Muscle layer of colon (tissue), 2 donors: ENCODE data around the gene COL4A1.
"Not testable (repeated sequence)": the region's sequence is repeated elsewhere in the genome, so short reads cannot be mapped to it uniquely, and the experiment has no call there.

ENCODE experiments used
- H3K27ac ChIP-seq: one replicate; pipeline ENCODE4 v1.7.0; 2013; ENCODE audit warnings: low read depth, mild to moderate bottlenecking, low read length, moderate library complexity
- H3K27me3 ChIP-seq, 2 donors: one replicate each; pipeline ENCODE4 v1.7.0; 2013; ENCODE audit warnings: low read length in 2 of 2, mild to moderate bottlenecking in 2 of 2; ENCODE audit not compliant: insufficient read depth in 2 of 2, control insufficient read depth in 1 of 2
- H3K36me3 ChIP-seq: one replicate; pipeline ENCODE4 v1.7.0; 2013; ENCODE audit warnings: mild to moderate bottlenecking, low read length; ENCODE audit not compliant: insufficient read depth
- H3K4me1 ChIP-seq: one replicate; pipeline ENCODE4 v1.7.0; 2013; ENCODE audit warnings: mild to moderate bottlenecking, low read length; ENCODE audit not compliant: insufficient read depth
- H3K4me3 ChIP-seq, 2 donors: one replicate each; pipeline ENCODE4 v1.7.0; 2013; ENCODE audit warnings: low read length in 2 of 2, low read depth in 1 of 2, mild to moderate bottlenecking in 1 of 2, moderate library complexity in 1 of 2
- H3K9ac ChIP-seq: one replicate; pipeline ENCODE4 v1.7.0; 2013; ENCODE audit warnings: low read length
- H3K9me3 ChIP-seq: one replicate; pipeline ENCODE4 v1.7.0; 2013; ENCODE audit warnings: mild to moderate bottlenecking, low read length
- donor health status: abdominal sarcoma.
- donor health status: Adenocarcinoma of cecum.

Gene COL4A1

DNA sequence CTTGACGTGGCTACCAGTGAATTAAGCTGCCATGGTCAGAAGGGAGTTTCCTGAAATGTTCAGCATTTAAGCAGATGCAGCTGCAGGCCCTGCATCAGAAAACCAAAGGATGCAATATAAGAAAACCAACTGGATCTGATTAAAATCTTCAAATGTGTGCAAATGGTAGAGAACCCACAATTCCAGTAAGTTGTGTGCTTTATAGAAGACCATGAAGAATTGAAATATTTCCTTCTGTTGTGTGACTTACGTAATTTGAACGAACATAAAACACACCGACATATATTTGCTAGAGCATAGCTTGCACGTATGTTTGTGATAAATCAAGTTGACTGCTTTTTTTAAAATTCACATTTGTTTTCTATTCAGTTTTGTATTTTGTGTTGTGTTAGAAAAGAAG is 191.4 kb downstream of the COL4A1 start:
- Histone ChIP-seq H3K9ac (no peak overlapping the region), H3K27ac (no peak overlapping the region), H3K9me3 (no peaks in the 10 kb centered on the region), H3K4me3 (no peak overlapping the region), H3K27me3 (peaks cover 0 to 7% of the 10 kb centered on the region in 2 donors), H3K4me1 (no peaks in the 10 kb centered on the region), H3K36me3 (no peaks in the 10 kb centered on the region)

DNA sequence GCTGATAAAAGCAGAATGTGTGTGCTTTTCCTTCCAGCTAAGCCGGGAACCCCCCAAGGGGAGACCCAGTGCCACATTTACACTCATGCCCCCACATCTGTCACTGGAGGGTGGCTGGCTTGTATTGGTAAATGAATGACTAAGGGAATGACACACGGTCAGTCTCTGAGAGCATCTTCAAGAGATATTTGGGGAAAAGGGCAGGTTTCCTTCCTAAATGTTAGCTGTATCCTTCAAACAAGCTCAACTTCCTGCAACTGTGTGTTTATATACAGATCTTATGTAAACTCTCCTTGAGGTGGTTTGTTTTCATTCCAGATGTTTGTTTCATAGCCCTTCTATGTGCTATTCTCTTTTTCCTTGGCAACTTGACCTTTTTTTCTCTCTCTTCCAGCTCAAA is 192.6 kb downstream of the COL4A1 start:
- no peaks in the 10 kb centered on the region for H3K9me3 ChIP-seq
- no peak overlapping the region for H3K27ac ChIP-seq
- no peak overlapping the region for H3K4me3 ChIP-seq
- peaks cover 9% of the 10 kb centered on the region for H3K4me1 ChIP-seq
- H3K36me3 ChIP-seq, result no peaks in the 10 kb centered on the region
- H3K9ac ChIP-seq, result no peak overlapping the region
- peaks cover 0 to 7% of the 10 kb centered on the region in 2 donors for H3K27me3 ChIP-seq

DNA sequence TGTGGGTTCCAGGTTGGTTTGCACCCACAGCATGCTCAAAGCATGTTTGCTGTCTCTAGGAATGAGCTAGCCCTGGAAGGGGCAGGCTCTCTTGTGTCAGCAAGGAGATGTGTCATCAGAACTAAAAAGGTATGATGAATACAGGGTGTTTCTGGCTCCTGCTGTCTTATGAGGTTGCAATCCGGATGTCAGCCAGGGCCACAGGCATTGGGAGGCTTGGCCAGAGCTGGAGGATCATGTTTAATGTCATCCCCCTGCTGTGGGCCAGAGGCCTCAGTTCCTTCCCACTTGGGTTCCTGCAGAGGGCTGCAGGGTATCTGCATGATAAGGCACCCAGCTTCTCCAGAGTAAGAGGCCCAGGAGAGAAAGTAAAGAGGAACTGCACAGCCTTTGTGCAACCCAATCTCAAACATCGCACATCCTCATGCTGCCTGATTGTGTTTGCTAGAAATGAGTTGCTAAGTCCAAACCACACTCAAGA is 193.6 kb downstream of the COL4A1 start:
- Histone ChIP-seq H3K9me3 (no peaks in the 10 kb centered on the region), H3K9ac (no peak overlapping the region), H3K27me3 (peaks cover 0 to 7% of the 10 kb centered on the region in 2 donors), H3K27ac (no peak overlapping the region), H3K4me1 (peaks cover 14% of the 10 kb centered on the region), H3K36me3 (no peaks in the 10 kb centered on the region), H3K4me3 (no peak overlapping the region)

DNA sequence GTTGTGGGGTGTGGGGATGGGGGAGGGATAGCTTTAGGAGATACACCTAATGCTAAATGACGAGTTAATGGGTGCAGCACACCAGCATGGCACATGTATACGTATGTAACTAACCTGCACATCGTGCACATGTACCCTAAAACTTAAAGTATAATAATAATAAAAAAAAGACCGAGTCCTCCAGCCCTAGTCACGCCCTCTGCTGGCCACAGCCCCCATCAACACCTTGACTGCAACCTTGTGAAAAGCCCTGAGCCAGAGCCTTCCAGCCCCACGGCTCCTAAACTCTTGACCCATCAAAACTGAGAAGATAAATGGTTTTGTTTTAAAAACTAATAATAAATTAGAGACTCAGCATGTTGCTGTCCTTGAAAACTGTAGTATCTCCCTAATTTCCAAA is 194.6 kb downstream of the COL4A1 start:
- H3K9me3 ChIP-seq, H3K9ac ChIP-seq, H3K27me3 ChIP-seq, H3K27ac ChIP-seq, H3K4me3 ChIP-seq, H3K36me3 ChIP-seq: not testable (repeated sequence)
- H3K4me1 ChIP-seq, result peaks cover 17% of the 10 kb centered on the region

DNA sequence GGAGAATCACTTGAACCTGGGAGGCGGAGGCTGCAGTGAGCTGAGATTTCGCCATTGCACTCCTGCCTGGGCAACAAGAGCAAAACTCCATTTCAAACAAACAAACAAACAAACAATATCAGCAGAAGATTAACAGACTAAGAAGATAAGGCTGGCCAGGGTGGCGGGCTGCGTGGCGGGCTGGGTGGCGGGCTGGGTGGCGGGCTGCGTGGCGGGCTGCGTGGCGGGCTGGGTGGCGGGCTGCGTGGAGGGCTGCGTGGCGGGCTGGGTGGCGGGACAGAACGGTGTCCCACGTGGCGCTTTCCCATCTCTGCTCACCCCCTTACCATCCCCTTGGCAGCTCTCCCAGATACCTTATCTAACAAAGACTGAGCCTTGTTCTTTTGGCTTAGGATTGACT is 196.2 kb downstream of the COL4A1 start:
- H3K9ac ChIP-seq, result no peak overlapping the region
- no peaks in the 10 kb centered on the region for H3K36me3 ChIP-seq
- H3K27me3 ChIP-seq, result no peaks in the 10 kb centered on the region
- peaks cover 30% of the 10 kb centered on the region for H3K4me1 ChIP-seq
- no peak overlapping the region for H3K27ac ChIP-seq
- H3K4me3 ChIP-seq, result no peak overlapping the region
- no peaks in the 10 kb centered on the region for H3K9me3 ChIP-seq

DNA sequence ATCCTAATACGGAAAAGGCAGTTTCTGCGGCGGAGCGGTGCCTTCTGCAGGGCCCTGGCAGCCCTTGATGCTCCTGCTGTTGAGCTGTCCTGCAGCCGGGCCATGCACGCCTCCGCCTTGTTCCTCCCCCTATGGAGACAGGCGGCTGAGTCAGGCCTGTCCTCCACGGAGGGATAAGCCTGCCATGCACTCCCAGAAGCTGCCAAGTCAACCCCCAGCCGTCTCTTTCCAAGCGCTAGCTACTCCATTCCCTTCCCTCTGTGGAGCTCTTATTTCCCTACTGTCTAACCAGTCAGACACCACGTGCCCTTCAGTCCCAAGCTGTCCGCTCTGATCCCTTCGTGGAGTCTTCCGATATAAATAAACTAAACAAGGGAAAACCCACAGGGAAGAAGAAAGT is 197.0 kb downstream of the COL4A1 start:
- H3K4me3 ChIP-seq, result no peak overlapping the region
- peak overlapping the region; percentile 64 for H3K27ac ChIP-seq
- H3K9ac ChIP-seq, result no peak overlapping the region
- no peaks in the 10 kb centered on the region for H3K36me3 ChIP-seq
- H3K4me1 ChIP-seq, result peaks cover 30% of the 10 kb centered on the region
- H3K27me3 ChIP-seq, result no peaks in the 10 kb centered on the region
- no peaks in the 10 kb centered on the region for H3K9me3 ChIP-seq

DNA sequence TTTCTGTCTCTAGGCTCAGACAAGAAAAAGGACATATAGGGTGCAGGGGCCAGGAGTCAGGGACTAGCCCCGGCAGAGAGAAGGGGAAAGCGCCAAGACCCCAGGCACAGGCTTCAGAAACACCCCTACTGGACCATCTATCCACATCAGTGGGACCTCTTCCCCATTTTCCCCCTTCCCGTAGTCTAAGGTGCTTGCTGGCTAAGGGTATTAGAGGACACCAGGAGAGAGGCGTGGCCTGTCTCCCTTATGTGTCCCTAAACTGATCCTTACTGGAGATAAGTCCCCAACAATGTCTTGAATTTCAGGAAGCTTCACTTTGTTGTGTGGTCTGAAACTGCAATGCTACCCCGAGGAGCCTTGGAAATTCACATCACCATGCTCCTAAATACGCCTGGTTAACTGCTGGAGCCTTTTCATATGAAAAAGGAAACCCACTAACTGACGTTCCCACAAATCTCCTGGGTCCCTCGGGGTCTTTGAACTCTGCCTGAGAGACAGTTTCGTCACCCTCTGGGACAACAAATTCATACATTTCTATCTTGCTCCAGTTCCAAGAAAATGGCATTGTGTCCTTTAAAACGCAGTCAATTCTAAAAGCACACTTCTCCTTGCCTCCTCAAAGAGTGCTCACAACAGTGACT is 197.7 kb downstream of the COL4A1 start:
- Histone ChIP-seq H3K9me3 (no peaks in the 10 kb centered on the region), H3K9ac (peak overlapping the region; percentile 23), H3K27ac (no peak overlapping the region), H3K4me1 (peaks cover 30% of the 10 kb centered on the region), H3K36me3 (no peaks in the 10 kb centered on the region), H3K27me3 (no peaks in the 10 kb centered on the region), H3K4me3 (no peak overlapping the region)

DNA sequence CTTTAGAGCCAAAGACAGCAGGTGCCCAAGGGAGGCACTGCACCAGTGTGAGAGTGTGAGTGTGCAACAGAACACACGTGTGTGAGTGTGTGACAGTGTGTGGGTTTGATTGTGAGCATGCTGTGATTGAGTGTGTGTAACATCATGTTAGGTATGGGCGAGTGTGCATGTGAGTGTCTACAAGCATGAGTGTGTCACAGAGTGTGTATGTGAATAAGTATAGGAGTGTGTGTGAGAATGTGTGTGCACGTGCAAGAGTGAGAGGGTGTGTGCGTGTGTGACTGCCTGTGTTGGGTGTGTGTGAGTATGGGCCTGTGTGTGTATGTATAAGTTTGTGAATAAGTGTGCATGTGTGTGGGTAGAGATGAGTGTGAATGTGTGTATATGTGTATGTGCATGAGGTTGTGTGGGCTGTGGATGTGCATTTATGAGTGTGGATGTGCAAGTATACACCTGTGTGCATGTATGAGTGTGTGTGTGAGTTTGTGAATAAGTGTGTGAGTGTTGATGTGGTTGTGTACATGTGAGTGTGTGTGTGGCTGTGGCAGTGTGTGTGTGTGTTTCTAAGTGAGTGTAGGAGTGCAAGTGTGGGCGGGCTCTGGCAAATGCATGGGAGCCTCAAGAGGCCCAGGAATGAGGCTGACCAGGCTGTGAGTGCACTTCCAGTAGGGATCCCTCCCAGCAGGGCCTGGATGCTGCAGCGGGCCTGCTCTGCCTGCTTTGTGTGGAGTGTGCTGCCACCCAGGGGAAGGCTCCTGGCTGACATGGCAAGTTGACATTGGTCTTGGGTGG is 198.4 kb downstream of the COL4A1 start:
- no peak overlapping the region for H3K4me3 ChIP-seq
- H3K9ac ChIP-seq, result no peak overlapping the region
- H3K36me3 ChIP-seq, result no peaks in the 10 kb centered on the region
- no peaks in the 10 kb centered on the region for H3K27me3 ChIP-seq
- peaks cover 30% of the 10 kb centered on the region for H3K4me1 ChIP-seq
- H3K9me3 ChIP-seq, result no peaks in the 10 kb centered on the region
- peak overlapping the region; percentile 78 for H3K27ac ChIP-seq

DNA sequence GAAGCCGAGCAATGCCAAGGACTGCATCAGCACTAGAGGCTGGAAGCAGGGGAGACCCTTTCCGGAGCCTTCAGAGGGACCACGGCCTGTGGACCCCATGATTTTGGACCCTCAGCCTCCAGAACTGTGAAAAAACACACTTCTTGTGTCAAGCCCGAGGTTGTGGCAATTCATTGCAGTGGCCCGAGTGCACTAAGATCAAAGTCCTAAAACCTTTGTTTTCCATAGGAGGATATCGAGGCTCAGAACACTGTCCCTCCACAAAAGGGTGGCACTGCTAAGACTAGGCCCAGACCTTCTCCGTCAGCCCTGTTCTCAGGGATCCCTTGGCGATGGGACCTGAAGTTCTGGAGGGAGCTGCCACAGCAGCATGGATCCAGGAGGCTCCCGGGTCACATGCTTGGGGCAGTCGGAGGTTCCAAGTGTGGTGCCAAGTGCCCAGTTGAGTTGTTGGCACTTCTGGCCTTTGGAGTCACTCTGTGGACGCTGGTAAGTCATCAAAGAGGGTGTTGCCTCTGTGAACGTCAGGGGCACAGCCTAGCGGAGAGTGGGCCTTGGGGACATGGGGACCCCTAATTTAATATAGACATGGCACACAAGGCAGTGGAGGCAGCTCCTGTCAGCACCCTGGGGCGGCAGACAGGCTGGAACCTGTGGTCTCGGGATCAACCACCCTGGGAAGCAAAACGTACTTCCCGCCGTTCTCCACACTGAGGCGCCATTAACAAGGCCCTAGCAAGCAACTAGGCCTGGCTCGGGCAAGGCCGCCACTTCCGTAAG is 199.2 kb downstream of the COL4A1 start:
- Histone ChIP-seq H3K4me3 (no peak overlapping the region), H3K9me3 (no peaks in the 10 kb centered on the region), H3K4me1 (peaks cover 30% of the 10 kb centered on the region), H3K27me3 (no peaks in the 10 kb centered on the region), H3K9ac (no peak overlapping the region), H3K27ac (peak overlapping the region; percentile 78), H3K36me3 (no peaks in the 10 kb centered on the region)

DNA sequence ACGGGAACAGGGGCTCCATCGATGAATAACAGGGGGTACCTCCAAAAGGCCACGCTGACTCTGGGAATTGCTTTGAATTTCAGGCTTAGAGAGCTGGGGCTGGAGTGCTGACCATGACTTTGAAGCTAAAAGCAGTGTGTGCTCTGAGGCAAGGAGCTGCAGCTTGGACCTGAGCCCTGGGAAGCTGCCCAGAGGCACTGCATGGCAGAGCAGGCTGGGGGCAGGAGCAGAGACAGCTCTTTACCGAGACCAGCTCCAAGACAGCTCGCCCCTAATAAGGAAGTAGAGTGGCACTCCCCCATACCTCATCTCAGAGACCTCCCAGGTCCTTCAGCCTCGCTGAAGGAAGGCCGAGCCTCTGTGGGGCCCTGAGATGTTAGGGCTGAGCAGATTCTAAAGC is 200.2 kb downstream of the COL4A1 start:
- peak overlapping the region; percentile 78 for H3K27ac ChIP-seq
- H3K9ac ChIP-seq, result peak overlapping the region; percentile 2
- peaks cover 30% of the 10 kb centered on the region for H3K4me1 ChIP-seq
- H3K9me3 ChIP-seq, result no peaks in the 10 kb centered on the region
- H3K4me3 ChIP-seq, result no peak overlapping the region
- no peaks in the 10 kb centered on the region for H3K36me3 ChIP-seq
- H3K27me3 ChIP-seq, result no peaks in the 10 kb centered on the region

DNA sequence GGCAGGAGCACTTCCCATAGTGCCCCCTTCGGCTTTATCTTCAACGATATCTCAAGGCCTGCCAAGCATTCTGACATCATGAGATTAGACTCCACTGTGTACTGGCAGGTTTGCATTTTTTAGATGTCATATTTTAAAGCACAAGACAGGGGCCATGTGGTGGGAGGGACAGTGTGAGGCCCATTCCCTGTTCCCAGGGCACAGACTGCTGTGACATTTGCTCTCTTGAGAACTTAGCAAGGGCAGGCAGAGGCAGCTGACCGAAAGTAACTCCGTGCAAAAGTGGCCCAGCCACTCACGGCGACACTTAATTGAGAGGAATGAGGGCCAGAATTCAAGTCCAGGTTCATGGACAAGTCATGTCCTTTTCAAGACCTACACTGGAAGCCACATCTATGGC is 201.8 kb downstream of the COL4A1 start:
- H3K9me3 ChIP-seq, result no peaks in the 10 kb centered on the region
- H3K27ac ChIP-seq, result no peak overlapping the region
- peaks cover 28% of the 10 kb centered on the region for H3K4me1 ChIP-seq
- H3K27me3 ChIP-seq, result no peaks in the 10 kb centered on the region
- H3K4me3 ChIP-seq, result no peak overlapping the region
- no peak overlapping the region for H3K9ac ChIP-seq
- no peaks in the 10 kb centered on the region for H3K36me3 ChIP-seq
